Body of pancreas (tissue), 4 donors: ENCODE measurements around the gene CENPQ.

Experiments used
- CTCF ChIP-seq, 7 experiments: fragments of 450-650 bp in 4 of 7; fragments of 200-600 bp in 3 of 7; sonication (generic) in 3 of 7; IDR thresholded peaks; one replicate each; pipeline ENCODE4 v1.5.1; 2016 to 2019; ENCODE audit warnings: antibody characterized with exemption in 7 of 7
- POLR2A ChIP-seq, 3 donors: fragments of 450-650 bp; IDR thresholded peaks; one replicate each; pipeline ENCODE4 v1.6.1; 2016; ENCODE audit warnings: antibody characterized with exemption in 3 of 3, mild to moderate bottlenecking in 2 of 3

GRCh38 chr6:49415358-49415757 lies 47.8 kb upstream of the CENPQ start:
- TF ChIP-seq CTCF (IDR thresholded peaks at IDR 0.05) (no peak), POLR2A (IDR thresholded peaks at IDR 0.05) (no peak)
